PC-9 (cell line): ENCODE measurements around the gene INTS3. TPM values are rescaled to one million over a fixed set of nuclear protein-coding genes. Genes with fewer than 3 reads are reported as not detected.

Experiments
- BruUV-seq: library from RNA; stranded (reverse); fragments of 400-500 nt; replicated peaks from 2 replicates; lab custom pipeline; 2021; lab: Mats Ljungman, UMichigan
- CTCF ChIA-PET: fragments of 300-600 bp; sonication (Branson Sonifier 250); formaldehyde crosslinking; loops from one replicate; lab custom pipeline; 2022; ENCODE audit warnings: antibody characterized with exemption; lab: Charles Lee
- POLR2A ChIA-PET: fragments of 300-600 bp; sonication (Branson Sonifier 250); formaldehyde crosslinking; loops from one replicate; lab custom pipeline; 2022; ENCODE audit warnings: antibody characterized with exemption; ENCODE audit not compliant: unreplicated experiment; lab: Charles Lee
- DNase-seq, 2 experiments: peaks; one replicate each; pipeline versions ENCODE4 v3.0.0 to v3.0.0-alpha.2; 2015 to 2022; ENCODE audit warnings: mixed read lengths in 1 of 2
- H2AFZ ChIP-seq: fragments of 200-600 bp; sonication (generic); 2 replicates; pipeline ENCODE4 v1.8.1; 2017; ENCODE audit warnings: antibody characterized with exemption
- H3F3A ChIP-seq: fragments of 200-600 bp; sonication (generic); 2 replicates; pipeline ENCODE4 v1.8.1; 2017; ENCODE audit warnings: antibody characterized with exemption, mild to moderate bottlenecking, low read depth; ENCODE audit not compliant: insufficient read depth
- H3K27ac ChIP-seq: fragments of 200-600 bp; sonication (generic); 2 replicates; pipeline ENCODE4 v1.6.1; 2016; ENCODE audit warnings: mixed run types
- H3K27me3 ChIP-seq: fragments of 200-600 bp; sonication (generic); 2 replicates; pipeline ENCODE4 v1.6.1; 2016; ENCODE audit warnings: low read depth, mixed run types; ENCODE audit not compliant: insufficient read depth
- H3K36me3 ChIP-seq: fragments of 200-600 bp; sonication (generic); 2 replicates; pipeline ENCODE4 v1.6.1; 2016; ENCODE audit warnings: low read depth, mixed run types
- H3K4me1 ChIP-seq: fragments of 200-600 bp; sonication (generic); replicated peaks from 2 replicates; pipeline ENCODE4 v1.6.1; 2016; ENCODE audit warnings: mixed run types; ENCODE audit not compliant: insufficient read depth
- H3K4me2 ChIP-seq: fragments of 200-600 bp; sonication (generic); 2 replicates; pipeline ENCODE4 v1.6.1; 2017; ENCODE audit warnings: mixed run types
- H3K4me3 ChIP-seq: fragments of 200-600 bp; sonication (generic); 2 replicates; pipeline ENCODE4 v1.6.1; 2016; ENCODE audit warnings: mixed run types
- H3K79me2 ChIP-seq: fragments of 200-600 bp; sonication (generic); 2 replicates; pipeline ENCODE4 v1.6.1; 2017; ENCODE audit warnings: low read depth, mixed run types
- H3K9me2 ChIP-seq: fragments of 200-600 bp; sonication (generic); 2 replicates; pipeline ENCODE4 v1.8.1; 2017; ENCODE audit warnings: mild to moderate bottlenecking; ENCODE audit not compliant: insufficient read depth
- H3K9me3 ChIP-seq: fragments of 200-600 bp; sonication (generic); 2 replicates; pipeline ENCODE4 v1.8.1; 2016; ENCODE audit warnings: low read depth; ENCODE audit not compliant: insufficient read depth
- H4K20me1 ChIP-seq: fragments of 200-600 bp; sonication (generic); 2 replicates; pipeline ENCODE4 v1.8.1; 2017; ENCODE audit not compliant: insufficient read depth
- EZH2 ChIP-seq: fragments of 200-600 bp; sonication (generic); IDR thresholded peaks from 2 replicates; pipeline ENCODE4 v1.8.0; 2017; ENCODE audit warnings: antibody characterized with exemption, low read depth
- intact Hi-C: fragments of 100-400 bp; cut with micrococcal nuclease; formaldehyde crosslinking; loops from one replicate; pipeline ENCODE4 v1.10.0; 2022; ENCODE audit not compliant: unreplicated experiment
- total RNA-seq: library from RNA; stranded (reverse); gene quantifications from 2 replicates; pipeline ENCODE4 v1.2.3, GENCODE V29; 2021
- TF ChIP-seq, protein P1 (sequence below): fragments of 200-600 bp; sonication (generic); conservative IDR thresholded peaks from 2 replicates; pipeline ENCODE4 v1.6.1; 2017; ENCODE audit warnings: mixed run types, antibody characterized with exemption, mild to moderate bottlenecking, moderate library complexity

INTS3 gene
- total RNA-seq, 1 experiment from 2014 or later = 91.7 TPM

DNA sequence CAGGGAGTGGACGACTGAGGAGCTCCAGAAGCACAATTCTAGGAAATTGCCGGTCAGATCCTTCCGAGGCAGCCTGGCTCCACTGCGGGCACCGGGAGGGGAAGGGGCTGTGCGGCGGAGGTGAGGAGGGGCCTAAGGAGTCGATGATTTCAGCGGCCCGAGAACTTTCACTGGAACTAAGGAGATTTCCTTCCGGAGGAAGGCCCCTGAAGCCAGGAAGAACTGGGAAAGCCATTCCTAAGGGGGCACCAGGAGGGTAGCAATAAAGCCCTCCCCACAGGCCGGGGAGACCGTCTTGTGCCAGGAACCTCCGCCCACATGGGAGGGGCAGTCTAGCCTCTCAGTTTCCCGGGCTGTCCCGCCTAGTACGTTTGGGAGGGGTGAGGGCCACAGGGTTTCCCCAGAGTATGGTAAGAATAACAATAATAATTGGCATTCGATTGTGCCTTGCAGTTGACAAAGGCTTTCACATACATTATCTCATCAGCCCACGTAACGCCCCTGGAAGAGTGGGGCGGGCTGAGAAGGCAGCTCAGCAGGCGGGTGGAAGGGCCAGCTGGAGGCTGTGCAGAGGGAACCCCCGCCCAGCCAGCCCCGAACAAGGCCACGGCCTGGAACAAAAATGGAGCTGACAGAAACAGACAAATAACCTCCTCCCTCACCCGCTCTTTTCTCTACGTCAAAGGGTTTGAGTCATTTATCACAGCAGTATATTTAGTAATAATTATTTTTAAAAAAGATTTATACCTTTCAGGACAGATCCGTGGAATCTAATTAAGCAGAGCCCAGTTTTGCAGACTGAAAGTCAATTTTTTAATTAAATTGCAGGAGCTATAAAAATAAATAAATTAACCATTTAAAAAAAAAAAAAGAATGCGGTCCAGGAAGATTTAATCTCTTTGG is 29.6 kb upstream of the INTS3 start:
- no peak overlapping the region for H3K4me3 ChIP-seq
- no peaks in the 10 kb centered on the region for H3K9me2 ChIP-seq
- TF ChIP-seq, protein P1, sequence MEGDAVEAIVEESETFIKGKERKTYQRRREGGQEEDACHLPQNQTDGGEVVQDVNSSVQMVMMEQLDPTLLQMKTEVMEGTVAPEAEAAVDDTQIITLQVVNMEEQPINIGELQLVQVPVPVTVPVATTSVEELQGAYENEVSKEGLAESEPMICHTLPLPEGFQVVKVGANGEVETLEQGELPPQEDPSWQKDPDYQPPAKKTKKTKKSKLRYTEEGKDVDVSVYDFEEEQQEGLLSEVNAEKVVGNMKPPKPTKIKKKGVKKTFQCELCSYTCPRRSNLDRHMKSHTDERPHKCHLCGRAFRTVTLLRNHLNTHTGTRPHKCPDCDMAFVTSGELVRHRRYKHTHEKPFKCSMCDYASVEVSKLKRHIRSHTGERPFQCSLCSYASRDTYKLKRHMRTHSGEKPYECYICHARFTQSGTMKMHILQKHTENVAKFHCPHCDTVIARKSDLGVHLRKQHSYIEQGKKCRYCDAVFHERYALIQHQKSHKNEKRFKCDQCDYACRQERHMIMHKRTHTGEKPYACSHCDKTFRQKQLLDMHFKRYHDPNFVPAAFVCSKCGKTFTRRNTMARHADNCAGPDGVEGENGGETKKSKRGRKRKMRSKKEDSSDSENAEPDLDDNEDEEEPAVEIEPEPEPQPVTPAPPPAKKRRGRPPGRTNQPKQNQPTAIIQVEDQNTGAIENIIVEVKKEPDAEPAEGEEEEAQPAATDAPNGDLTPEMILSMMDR = no peak
- TF ChIP-seq EZH2 = no peak
- H3K79me2 ChIP-seq = no peaks in the 10 kb centered on the region
- H2AFZ ChIP-seq = no peak overlapping the region; the same call in 1 of the 2 replicates
- ChIA-PET CTCF (no interaction called here), POLR2A (interaction anchor here (0.6 to 0.7 kb wide), 4 partner anchors 76 to 1274 kb away, joined by 3 to 12 read pairs (median 4); no protein-coding TSS in a partner anchor)
- H3K4me2 ChIP-seq = peak overlapping the region; percentile 50; the same call in 1 of the 2 replicates
- H4K20me1 ChIP-seq = no peaks in the 10 kb centered on the region
- H3K27me3 ChIP-seq = no peaks in the 10 kb centered on the region
- H3F3A ChIP-seq = peaks cover 16% of the 10 kb centered on the region; the same call in 1 of the 2 replicates
- DNase-seq = no peak
- no peaks in the 10 kb centered on the region for H3K9me3 ChIP-seq
- H3K4me1 ChIP-seq = peaks cover 27% of the 10 kb centered on the region
- no TSS peak for BruUV-seq
- intact Hi-C loops = no loop called here
- H3K36me3 ChIP-seq = no peaks in the 10 kb centered on the region
- H3K27ac ChIP-seq = no peak overlapping the region

DNA sequence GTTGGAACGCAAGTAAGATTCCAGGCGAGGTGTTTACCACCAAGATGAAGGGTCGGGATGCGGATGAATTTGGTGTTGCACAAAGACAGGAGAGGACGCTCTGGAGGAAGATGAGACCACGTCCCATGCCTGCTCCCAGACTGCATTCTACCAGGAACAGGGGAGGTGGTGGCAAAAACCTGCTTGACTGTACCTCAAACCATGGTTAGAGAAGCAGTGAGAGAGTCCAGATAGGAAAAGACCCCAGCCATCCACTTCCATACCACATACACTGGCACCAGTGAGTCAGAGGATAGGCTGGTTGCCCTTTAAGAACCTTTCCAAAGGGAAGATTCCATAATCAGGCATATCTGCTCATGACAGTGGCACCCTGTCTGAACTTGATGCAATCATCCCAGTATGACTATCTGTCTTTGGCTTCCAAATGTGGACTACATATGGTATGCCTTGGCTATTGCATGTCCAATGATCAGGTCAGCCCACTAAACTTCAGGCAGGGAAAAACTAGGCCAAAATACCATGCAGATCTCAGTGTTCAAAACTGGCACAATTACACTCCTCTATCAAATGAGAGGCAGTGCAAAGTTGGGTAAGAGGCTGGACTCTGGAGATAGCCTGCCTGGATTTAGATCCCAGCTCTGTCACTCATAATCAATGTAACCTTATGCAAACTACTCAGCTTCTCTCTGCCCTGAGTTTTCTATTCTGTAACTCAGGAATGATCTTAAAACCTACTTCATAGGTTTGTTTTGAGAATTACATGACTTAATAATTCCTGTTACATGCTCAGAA is 28.7 kb upstream of the INTS3 start:
- TF ChIP-seq, protein P1 = no peak
- no peak for TF ChIP-seq EZH2
- H3K4me1 ChIP-seq = peaks cover 24% of the 10 kb centered on the region
- no peaks in the 10 kb centered on the region for H3K9me3 ChIP-seq
- no peaks in the 10 kb centered on the region for H3K9me2 ChIP-seq
- H3K79me2 ChIP-seq = no peaks in the 10 kb centered on the region
- H3K4me2 ChIP-seq = no peak overlapping the region
- H3F3A ChIP-seq = peaks cover 16% of the 10 kb centered on the region; the same call in 1 of the 2 replicates
- H4K20me1 ChIP-seq = no peaks in the 10 kb centered on the region
- ChIA-PET POLR2A (interaction anchor here (0.6 kb wide), 3 partner anchors 12 to 1274 kb away, joined by 3 to 12 read pairs (median 5); no protein-coding TSS in a partner anchor), CTCF (no interaction called here)
- BruUV-seq = no TSS peak
- H3K4me3 ChIP-seq = no peak overlapping the region
- no peak for DNase-seq
- no peaks in the 10 kb centered on the region for H3K36me3 ChIP-seq
- no peak overlapping the region for H2AFZ ChIP-seq
- H3K27ac ChIP-seq = no peak overlapping the region
- no peaks in the 10 kb centered on the region for H3K27me3 ChIP-seq
- intact Hi-C loops = no loop called here

DNA sequence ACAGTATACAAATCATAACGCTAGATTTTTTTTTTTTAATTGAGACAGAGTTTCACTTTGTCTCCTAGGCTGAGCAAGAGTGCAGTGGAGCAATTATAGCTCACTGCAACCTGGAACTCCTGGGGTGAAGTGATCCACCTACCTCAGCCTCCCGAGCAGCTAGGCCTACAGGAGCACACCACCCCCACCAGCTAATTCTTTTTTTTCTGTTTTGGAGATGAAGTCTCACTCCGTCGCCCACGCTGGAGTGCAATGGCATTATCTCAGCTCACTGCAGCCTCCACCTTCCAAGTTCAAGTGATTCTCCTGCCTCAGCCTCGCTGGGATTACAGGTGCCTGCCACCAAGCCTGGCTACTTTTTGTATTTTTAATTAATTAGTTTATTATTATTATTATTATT is 28.1 kb upstream of the INTS3 start:
- BruUV-seq = no TSS peak
- CTCF ChIA-PET = no interaction called here
- intact Hi-C loops = no loop called here

More for the DNA sequence above, 28.1 kb upstream of the INTS3 start:
- Histone ChIP-seq H3K27ac (no peak overlapping the region), H3K9me3 (no peaks in the 10 kb centered on the region), H3K4me3 (no peak overlapping the region), H3F3A (peaks cover 16% of the 10 kb centered on the region; the same call in 1 of the 2 replicates), H3K36me3 (no peaks in the 10 kb centered on the region), H3K27me3 (no peaks in the 10 kb centered on the region), H4K20me1 (no peaks in the 10 kb centered on the region), H3K79me2 (no peaks in the 10 kb centered on the region), H3K4me2 (no peak overlapping the region), H2AFZ (no peak overlapping the region), H3K4me1 (peaks cover 24% of the 10 kb centered on the region), H3K9me2 (no peaks in the 10 kb centered on the region)
- DNase-seq = no peak
- no peak for TF ChIP-seq EZH2
- TF ChIP-seq, protein P1 = no peak
- POLR2A ChIA-PET = interaction anchor here (0.6 kb wide), 1 partner anchor 12 kb away, joined by 3 read pairs; no protein-coding TSS in a partner anchor
